Measurements from ENCODE around the gene CELA2A.
A peak's percentile ranks its signal among the peaks of the same experiment; 100 is the strongest.
"Not testable (repeated sequence)": the region's sequence is repeated elsewhere in the genome, so short reads cannot be mapped to it uniquely, and the experiment has no call there.

The CELA2A gene

DNA sequence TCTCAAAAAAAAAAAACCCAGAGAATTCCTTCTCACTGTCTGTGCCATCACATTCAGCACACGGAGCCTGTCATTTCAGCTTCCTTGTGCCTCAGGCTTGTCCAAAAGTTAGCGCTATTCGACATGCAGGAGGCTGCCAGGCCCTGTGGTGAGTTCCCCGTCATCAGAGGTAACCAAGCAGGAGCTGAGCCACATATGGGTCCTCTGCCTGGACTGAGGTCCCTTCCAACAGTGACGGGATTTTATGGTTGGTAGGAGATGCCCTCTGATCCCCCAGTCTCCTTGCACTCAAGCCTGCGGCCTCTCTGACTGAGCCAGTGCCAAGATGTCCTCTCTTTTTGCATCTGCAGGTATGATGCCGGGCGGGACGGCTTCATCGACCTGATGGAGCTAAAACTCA, 31.0 kb upstream of the CELA2A start:
- no peak for DNase-seq

DNA sequence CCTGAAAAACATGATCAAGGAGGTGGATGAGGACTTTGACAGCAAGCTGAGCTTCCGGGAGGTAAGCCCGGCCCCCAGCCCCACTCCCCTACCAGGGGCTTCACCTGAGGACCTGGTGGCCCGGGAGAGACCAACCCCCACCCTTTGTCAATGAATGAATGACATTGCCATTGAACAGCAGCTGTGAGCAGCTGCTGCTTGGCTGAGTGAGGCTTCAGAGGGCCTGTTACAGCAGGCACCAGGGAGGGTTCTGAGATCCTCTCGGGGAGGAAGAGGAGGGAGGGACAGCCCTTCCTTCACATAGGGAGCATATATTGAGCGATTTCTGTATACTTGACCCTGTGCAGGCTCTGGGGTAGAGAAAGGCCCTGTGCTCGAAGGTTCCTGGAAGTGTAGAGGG, 30.6 kb upstream of the CELA2A start:
- DNase-seq, result no peak

DNA sequence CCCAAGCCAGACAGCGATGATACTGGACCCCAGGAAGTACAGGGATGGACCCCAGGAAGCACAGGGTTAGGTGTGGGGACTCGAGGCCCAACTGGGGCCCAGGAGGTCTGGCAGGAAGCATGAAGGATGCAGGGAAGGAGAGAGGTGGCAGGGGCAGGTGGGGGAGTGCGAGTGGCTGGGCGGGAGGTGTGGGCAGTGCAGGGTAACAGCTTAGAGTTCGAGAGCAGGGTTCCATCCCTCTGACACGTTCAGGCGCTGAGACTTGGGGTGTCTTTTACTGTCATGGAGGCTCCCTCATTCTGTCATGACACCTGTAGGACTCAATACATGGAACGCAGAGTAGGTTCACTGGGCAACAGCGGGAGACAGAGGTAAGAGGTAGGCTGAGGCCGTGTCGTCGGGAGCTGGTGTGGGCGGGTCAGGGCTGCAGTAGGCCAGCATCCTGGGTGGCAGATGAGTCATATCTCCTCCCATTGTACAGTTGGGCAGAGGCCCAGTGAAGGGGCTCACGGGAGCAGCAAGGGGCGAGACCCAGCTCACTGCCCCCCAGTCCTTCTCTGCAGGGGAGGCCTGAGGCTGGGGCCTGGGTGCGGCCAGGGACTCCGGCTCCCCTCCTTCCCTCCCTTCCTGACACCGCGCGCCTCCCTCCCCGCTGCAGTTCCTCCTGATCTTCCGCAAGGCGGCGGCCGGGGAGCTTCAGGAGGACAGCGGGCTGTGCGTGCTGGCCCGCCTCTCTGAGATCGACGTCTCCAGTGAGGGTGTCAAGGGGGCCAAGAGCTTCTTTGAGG, 29.8 kb upstream of the CELA2A start:
- DNase-seq, result no peak

DNA sequence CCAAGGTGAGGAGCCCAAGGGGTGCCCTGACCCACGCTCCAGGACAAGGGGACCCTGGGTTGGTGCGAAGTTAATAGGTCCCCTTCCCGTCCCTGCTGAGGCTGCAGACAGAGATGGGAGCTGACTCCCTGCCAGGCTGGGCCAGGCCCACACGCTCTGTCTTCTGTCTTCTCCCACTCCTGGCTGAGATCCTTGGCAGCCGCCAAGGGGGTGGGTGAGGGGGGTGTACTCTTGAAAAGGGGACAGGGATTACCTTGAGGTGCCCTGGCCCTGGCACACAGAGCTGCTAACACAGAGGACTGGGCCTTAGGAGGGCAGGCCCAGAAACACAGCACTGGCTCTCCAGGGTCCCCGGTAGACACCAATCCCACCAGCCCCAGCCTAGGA, 29.3 kb upstream of the CELA2A start:
- DNase-seq, result no peak

DNA sequence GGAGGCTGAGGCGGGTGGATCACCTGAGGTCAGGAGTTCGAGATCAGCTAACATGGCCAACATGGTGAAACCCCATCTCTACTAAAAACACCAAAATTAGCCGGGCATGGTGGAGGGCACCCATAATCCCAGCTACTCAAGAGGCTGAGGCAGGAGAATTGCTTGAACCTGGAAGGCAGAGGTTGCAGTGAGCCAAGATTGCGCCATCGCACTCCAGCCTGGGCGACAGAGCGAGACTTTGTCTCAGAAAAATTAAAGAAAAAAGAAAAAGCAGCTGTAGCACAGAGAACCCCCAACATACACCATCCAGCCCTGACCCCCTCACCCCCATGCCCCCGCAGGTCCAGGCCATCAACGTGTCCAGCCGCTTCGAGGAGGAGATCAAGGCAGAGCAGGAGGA, 28.3 kb upstream of the CELA2A start:
- DNase-seq, result not testable (repeated sequence)

DNA sequence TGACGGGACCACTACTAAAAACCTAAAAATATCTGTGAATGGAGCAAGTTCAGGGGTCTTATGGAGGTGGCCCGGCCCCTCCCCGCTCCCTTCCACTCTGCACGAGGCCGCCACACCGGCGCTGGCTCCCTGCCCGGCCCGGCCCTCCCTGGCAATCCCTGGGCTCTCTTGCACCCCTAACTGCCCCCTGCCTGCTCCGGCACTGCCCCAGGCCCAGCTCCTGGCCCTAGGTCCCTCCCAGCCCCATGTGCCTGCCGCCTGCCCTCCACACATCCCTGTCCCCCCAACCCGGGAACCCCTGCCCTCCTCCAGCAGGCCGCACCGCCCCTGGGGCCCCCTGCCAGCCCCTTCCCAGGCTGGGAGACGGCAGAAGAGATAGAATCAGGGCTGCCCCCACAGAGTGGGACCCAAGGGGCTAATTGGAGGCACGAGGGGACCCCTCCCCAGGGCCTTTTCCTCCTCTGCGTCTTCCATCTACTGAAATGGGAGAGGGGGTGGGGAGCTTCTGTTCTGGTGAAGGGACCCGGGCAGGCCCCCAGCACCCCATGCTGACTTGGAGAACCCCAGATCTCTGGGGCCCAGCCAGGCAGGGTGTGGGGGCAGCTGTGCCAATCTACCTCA, 27.6 kb upstream of the CELA2A start:
- DNase-seq, result no peak

DNA sequence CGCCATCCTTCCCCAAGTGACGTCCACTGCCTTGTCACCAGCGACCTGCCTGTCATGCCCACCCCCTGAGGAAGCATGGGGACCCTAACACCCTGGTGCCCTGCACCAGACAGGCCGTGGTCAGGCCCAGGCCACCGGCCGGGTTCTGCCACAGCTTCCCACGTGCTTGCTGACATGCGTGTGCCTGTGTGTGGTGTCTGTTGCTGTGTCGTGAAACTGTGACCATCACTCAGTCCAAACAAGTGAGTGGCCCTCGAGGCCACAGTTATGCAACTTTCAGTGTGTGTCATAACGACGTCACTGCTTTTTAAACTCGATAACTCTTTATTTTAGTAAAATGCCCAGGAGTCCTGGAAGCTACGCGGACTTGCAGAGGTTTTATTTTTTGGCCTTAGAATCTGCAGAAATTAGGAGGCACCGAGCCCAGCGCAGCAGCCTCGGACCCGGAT, 26.8 kb upstream of the CELA2A start:
- no peak for DNase-seq

DNA sequence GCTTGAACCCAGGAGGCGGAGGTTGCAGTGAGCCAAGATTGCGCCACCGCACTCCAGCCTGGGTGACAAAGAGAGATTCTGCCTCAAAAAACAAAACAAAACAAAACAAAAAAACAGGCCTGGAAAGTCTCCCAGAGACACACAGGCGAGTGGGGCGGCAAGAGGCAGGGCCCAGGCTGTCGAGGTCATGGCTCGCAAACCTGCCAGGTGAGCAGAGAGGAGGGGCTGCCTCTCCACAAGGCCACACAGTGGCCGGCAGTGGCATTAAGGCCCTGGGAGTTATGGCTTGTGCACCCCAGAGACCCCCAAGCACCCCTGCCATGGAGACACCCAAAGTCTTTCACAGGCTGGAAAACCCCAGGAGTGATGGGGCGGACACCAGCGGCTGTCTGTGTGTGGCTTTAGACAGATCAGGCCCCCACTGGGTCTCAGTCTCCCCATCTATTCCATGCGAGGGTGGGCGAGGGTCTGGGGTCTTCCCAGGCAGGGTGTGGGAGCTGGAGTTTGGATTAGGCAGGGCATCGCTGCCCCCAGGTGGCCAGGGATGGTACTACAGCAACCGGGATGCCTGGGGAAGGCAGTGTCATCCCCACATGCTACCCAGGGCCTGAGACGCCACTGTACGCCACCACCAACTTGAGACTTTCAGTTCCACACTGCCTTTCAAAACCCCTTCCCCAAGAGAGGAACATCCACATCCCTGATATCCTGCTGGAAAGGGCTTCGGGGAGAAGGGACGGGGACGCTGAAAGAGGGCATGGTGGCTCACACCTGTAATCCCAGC, 25.6 kb upstream of the CELA2A start:
- peak; percentile 71 for DNase-seq

DNA sequence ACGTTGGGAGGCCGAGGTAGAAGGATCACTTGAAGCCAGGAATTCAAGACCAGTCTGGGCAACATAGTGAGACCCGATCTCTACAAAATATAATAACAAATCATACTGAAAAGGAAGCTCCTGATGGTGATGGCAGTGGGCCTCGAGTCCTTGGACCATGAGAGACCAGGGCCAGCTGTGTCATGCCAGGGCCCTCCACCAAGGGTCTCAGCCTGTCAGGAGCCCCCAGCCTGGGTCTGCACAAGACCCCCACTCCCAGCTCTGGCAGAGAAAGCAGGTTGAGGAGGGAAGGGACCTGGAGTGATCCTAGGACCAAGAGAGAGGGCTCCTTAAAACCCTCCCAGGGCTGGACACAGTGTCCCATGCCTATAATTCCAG, 25.0 kb upstream of the CELA2A start:
- DNase-seq, result no peak

DNA sequence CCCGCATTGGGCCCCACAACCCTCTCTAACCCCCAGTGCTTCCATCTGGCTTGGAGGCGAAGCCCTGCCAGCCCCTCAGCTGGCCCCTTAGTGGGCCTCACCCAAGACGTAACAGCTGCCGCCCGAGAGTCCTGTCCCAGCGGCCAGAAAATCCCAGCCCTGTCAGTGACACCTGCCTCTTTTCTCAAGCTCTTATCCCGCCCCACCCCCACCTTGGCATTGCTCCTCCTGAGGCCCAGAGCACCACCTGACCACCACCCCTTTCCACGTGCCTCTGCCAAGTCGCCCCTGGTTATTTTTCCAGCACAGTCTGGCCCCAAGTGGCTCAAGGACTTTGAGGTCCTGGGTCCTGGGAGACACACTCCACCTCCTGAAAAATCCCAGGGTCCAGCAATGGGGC, 24.2 kb upstream of the CELA2A start:
- DNase-seq, result no peak

DNA sequence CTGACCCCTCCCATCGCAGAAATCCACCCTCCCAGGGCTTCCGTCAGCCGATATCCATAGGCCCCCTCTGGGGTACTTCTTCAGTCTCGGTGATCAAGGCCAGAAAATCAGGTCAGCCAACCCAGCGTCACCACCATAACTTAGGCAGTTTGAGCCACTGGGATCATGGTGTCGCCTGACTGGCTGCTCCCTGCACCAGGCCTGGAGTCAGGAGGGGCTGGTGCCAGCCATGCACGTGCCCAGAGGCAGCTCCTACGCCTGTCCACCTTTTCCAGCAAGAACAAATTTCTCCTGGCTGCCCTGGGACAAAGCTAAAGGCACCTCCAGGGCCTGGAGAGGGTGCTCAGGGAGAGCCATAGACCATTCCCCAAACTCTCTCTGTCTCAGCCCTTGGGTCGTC, 23.1 kb upstream of the CELA2A start:
- no peak for DNase-seq

DNA sequence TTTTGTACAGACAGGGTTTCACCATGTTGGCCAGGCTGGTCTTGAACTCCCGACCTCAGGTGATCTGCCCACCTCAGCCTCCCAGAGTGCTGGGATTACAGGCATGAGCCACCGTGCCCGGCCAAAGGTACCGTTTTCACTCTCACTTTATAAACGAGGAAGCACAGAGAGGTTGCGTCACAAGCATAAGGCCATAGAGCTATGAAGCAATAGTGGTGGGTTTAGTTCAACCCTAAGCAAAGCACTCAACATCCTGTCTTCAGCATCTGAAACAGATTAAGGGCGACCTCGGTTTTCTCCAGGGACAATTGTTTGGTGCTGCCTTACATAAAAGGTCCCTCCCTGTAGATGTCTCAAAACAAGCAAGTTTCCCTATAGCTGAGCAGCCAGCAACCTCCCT, 21.8 kb upstream of the CELA2A start:
- DNase-seq, result not testable (repeated sequence)

DNA sequence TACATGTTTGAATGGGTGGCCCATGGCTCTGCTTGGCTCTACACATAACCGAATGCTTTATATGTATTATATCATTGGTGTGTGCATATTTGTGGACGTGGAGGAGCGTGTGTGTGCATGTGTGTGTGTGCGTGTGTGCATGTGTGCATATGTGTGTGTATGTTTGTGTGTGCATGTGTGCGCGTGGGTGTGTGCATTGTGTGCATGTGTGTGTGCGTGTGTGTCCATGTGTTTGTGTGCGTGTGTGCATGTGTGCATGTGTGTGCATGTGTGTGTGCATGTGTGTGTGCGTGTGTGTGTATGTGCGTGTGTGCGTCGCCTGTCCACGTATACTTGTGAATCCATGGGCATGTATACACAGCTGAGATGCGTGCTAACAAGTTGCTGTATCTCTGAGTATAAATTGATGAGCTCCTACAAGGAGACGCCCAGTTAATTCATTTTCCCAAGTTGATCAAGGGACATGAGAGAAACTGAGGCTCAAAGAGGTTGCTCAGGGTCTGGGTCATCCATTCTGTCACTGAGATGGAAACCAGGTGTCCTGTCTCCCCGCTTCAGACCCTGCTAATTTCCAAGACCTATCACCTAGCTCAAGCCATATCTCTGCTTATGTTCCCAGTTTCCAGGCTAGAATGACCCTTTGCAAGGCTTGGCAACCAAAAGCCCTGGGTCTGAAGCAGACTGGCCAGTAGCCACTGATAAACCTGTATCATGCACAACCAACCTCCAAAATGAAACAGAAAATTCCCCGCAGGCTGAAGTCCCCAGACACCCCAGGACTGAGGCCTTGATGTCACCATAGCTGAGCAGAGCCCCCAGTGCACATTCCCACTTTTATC, 21.1 kb upstream of the CELA2A start:
- no peak for DNase-seq

DNA sequence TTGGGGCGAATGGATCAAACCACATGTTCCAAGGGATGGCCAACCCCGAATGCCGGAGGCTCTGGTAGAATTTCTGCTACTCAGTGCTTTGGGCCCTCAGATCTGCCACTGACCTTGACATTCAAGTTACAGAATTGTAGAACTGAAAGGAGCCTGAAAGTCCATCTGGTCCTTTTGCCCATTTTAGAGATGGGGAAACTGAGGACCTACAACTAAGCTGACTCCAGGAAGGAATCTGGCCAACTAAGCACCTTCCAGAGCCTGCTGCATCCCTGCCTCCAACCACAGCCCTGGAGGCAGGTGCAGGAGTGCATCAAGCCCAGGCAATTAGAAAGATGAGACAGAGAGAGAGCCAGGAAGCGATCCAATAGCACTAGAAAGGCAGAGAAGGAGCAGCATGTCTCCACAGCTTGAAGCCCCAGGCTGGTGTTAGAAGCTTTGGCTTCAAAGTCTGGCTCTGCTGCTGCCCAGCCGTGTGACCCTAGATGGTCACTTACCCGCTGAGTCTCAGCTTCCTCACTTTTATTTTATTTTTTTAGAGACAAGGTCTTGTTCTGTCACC, 19.6 kb upstream of the CELA2A start:
- no peak for DNase-seq

DNA sequence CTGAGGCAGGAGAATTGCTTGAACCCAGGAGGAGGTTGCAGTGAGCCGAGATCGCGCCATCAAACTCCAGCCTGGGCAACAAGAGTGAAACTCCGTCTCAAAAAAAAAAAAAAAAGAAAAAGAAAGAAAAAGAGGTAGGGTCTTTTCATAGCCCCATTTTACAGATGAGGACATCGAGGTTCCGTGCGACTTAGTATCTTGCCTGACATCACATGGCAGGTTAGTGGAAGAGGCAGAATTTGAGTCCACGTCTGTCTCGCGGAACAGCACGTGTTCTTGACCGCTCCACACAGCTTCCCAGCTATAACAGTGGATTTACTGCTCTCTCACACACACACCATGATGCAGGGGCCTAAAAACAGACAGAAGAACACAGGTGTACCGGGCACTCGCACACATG, 17.2 kb upstream of the CELA2A start:
- no peak for DNase-seq

DNA sequence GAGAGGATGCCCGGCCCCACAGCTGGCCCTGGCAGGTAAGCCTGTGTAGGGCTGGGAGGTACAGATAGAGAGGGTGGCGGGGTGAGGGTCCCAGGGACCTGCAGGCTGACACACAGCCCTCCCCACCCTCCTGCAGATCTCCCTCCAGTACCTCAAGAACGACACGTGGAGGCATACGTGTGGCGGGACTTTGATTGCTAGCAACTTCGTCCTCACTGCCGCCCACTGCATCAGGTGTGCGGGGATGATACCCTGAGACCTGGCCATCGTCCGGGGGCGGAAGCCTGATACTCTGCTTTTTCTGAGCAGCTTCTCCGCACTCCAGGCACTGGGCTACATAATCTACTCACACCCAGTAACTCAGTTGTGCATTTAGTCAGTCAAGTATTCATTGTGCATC, 16.2 kb upstream of the CELA2A start:
- DNase-seq, result no peak

DNA sequence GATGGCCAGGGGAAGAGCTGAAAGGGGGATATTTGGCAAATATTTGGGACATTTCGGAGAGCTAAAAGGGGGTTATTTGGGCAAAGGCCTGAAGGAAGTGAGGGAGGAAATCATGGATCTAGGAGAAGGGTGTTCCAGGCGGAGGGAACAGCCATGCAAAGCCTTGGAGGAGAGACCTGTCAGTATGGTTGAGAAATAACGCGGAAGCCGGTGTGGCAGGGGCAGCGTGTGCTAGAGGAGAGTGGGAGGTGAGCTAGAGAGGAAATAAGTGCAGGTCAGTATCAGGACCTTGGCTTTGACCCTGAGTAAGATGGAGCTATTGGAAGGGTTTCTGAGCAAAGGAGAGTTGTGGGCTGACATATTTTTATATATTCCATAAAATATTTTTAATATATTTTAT, 15.3 kb upstream of the CELA2A start:
- no peak for DNase-seq

DNA sequence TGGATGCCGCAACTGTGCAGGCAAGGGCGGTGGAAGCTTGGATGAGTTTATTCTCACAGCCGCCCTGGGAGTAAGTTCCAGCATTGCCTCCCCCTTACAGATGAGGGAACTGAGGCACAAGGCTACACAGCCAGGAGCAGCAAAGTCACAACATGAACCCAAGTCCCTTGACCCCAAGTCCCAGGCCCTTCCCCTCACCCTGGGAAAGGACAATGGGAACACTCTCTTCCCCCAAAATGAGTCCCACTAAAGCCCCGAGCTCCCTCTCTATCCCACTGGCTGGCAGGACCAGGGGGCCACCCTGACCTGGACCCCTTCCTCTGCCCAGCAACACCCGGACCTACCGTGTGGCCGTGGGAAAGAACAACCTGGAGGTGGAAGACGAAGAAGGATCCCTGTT, 14.4 kb upstream of the CELA2A start:
- no peak for DNase-seq

DNA sequence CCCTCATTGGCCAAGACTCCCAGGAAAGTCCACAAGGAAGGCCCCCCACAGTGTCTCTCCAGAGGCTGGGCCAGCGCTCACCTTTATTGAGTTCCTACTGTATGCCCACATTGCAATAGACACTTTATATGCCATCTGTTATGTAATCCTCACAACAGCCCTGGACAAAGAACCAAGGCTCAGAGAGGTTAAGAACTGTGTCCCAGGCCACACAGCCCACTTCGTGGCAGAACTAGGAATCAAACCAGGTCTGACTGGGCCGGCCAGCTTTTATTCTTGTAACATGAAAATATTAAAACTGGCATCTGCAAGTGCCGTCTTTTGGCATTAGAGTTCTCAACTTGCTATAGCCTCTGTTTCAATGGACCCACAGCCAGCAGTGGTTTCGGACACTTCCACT, 13.8 kb upstream of the CELA2A start:
- DNase-seq, result no peak

DNA sequence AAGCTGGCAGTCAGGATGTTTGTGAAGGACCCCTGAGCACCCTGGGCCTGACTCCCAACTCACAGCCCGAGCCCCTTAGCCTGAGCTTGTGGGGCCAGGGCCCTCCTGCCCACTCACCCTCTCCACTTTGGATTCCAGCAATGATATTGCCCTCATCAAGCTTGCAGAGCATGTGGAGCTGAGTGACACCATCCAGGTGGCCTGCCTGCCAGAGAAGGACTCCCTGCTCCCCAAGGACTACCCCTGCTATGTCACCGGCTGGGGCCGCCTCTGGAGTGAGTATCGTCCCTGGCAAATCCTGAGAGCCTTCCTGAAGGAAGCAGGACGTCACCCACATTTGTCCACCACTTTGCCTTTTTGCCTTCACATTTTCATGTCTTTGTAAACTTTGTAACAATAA, 13.3 kb upstream of the CELA2A start:
- no peak for DNase-seq

DNA sequence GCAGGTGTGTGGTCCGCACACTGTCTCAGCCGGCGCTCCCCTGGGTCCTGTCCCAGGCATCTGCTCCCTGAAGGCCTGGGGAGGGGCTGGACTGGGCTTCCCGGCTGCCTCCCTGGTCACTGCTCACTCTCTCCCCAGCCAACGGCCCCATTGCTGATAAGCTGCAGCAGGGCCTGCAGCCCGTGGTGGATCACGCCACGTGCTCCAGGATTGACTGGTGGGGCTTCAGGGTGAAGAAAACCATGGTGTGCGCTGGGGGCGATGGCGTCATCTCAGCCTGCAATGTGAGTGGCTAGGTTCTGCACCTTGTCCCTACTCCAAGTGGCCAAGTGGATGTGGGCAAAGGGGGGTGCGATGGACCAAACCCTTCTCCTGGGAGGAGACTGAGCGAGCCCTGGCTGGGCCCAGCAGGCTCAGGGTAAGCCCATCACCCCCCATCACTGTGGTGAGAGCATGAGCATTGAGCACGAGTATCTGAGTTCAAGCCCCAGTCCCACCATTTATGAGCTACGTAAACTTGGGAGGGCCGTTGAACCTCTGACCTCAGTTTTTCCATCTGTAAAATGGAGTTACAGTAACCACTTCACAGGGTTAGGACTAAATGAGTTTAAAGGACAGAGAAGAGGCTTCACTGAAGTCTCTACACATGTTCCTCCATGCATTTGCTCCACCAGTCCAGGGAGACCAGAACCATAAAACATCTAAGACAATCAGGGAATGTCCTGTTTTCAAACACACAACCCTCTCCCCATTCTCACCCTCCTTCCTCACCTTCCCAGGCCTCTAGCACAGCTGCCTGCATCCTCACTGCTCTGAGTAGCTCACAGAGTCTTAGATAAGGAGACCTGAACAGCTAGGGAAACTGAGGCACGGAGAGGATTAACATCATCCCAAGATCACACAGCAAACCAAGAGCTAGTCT, 11.8 kb upstream of the CELA2A start:
- no peak for DNase-seq

Measured in midbrain (tissue), 1 donor.